Measurements from ENCODE around the gene OR1N2. TPM values are rescaled to one million over a fixed set of nuclear protein-coding genes. Genes with fewer than 3 reads are reported as not detected.

The OR1N2 gene, protein sequence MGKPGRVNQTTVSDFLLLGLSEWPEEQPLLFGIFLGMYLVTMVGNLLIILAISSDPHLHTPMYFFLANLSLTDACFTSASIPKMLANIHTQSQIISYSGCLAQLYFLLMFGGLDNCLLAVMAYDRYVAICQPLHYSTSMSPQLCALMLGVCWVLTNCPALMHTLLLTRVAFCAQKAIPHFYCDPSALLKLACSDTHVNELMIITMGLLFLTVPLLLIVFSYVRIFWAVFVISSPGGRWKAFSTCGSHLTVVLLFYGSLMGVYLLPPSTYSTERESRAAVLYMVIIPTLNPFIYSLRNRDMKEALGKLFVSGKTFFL
- total RNA-seq (not detected), polyA plus RNA-seq (ENCODE audit: insufficient read length in 6 of 6) (not detected)
- long read RNA-seq, donor 1, result 0 reads
- long read RNA-seq, donor 2, result 0 reads
- long read RNA-seq, donor 3, result 0 reads
- long read RNA-seq, donor 4, result 0 reads
- long read RNA-seq, donor 5, result 0 reads
- long read RNA-seq, donor 6, result 0 reads
- long read RNA-seq, donor 7, result 0 reads
- long read RNA-seq, donor 8, result 0 reads
- long read RNA-seq, donor 9, result 0 reads
- long read RNA-seq, donor 10, result 0 reads
- long read RNA-seq, donor 11, result 0 reads
- long read RNA-seq, donor 12, result 0 reads

DNA sequence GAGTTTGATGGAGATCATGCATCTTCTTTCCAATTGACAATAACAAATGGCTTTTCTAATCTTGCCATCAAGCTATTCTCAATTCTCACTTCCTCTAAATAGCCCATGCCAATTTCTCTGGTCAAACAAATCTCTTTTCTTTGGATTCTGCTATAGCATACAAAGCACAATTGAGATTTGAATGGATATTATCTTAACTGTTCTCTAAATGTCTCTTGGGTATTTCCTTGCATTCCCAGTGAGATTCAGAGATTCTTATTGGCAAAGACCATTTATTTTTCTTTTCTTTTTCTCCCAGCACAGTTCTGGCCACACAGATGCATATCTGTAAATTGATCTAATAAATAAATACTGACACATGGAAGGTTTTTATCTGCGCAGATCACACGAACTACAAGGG, at the start of gene OR1N2:
Gene OR1N2 (plus strand): TSS at position 301 of the 400 bp plus-strand sequence. CDS start 100 bp downstream, outside the sequence.
- DNase-seq (no peak), ATAC-seq (no peak)
- no peaks in the 10 kb centered on the region for H3K9me3 ChIP-seq
- H3K4me3 ChIP-seq, result no peak within 1 kb of the TSS
- TF ChIP-seq, protein P1, sequence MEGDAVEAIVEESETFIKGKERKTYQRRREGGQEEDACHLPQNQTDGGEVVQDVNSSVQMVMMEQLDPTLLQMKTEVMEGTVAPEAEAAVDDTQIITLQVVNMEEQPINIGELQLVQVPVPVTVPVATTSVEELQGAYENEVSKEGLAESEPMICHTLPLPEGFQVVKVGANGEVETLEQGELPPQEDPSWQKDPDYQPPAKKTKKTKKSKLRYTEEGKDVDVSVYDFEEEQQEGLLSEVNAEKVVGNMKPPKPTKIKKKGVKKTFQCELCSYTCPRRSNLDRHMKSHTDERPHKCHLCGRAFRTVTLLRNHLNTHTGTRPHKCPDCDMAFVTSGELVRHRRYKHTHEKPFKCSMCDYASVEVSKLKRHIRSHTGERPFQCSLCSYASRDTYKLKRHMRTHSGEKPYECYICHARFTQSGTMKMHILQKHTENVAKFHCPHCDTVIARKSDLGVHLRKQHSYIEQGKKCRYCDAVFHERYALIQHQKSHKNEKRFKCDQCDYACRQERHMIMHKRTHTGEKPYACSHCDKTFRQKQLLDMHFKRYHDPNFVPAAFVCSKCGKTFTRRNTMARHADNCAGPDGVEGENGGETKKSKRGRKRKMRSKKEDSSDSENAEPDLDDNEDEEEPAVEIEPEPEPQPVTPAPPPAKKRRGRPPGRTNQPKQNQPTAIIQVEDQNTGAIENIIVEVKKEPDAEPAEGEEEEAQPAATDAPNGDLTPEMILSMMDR (IDR thresholded peaks at IDR 0.05), result no peak
- H3K27ac ChIP-seq, result no peak within 1 kb of the TSS
- no peaks in the 10 kb centered on the region for H3K27me3 ChIP-seq
- H3K36me3 ChIP-seq, result no peaks in the 10 kb centered on the region
- intact Hi-C loops (cut with DNase I), result no loop called here
- no peaks in the 10 kb centered on the region for H3K4me1 ChIP-seq

DNA sequence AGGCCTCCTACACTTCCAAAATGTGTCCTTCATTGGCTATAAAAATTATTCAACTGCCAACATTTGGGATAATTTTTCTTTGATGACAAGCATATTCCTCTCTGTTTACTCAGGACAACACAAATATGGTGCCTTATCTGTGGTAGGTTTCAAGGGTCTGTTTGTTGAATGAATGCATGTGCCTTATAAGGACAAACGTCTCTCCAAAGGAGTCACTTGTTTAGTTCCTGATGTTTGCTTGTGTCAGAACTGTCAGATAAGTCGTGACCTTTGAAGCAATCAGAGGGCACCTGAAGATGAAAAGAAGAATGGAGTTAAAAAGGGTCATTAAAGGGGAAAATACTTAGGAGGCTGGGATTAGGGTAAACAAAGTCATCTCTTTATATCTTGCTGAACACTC, 45.9 kb upstream of the OR1N2 start:
- no peak overlapping the region for H3K4me3 ChIP-seq
- H3K27me3 ChIP-seq, result no peaks in the 10 kb centered on the region
- no peak for ATAC-seq
- H3K4me1 ChIP-seq, result no peaks in the 10 kb centered on the region
- H3K27ac ChIP-seq, result no peak overlapping the region
- no peaks in the 10 kb centered on the region for H3K36me3 ChIP-seq
- TF ChIP-seq, protein P1 (IDR thresholded peaks at IDR 0.05), result no peak
- intact Hi-C loops (cut with DNase I), result no loop called here
- H3K9me3 ChIP-seq, result no peaks in the 10 kb centered on the region
- DNase-seq, result no peak

DNA sequence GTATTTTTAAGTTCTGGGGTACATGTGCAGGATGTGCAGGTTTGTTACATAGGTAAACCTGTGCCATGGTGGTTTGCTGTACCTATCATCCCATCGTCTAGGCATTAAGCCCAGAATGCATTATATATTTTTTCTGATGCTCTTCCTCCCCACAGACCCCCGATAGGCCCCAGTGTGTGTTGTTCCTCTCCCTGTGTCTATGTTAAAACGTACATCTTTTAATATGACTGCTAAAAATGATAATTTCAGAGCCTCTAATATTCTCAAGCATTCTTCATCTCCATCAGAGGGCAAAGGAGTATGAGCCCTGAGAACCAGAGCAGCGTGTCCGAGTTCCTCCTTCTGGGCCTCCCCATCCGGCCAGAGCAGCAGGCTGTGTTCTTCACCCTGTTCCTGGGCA, 42.4 kb upstream of the OR1N2 start, which contains the start of gene OR1J2:
Gene OR1J2 (plus strand): TSS at position 301 of the 400 bp plus-strand sequence. CDS start 0 bp downstream, at position 301.
- H3K27me3 ChIP-seq, result no peaks in the 10 kb centered on the region
- TF ChIP-seq, protein P1 (IDR thresholded peaks at IDR 0.05), result no peak
- no peaks in the 10 kb centered on the region for H3K9me3 ChIP-seq
- DNase-seq, result no peak
- H3K4me1 ChIP-seq, result no peaks in the 10 kb centered on the region
- no peak within 1 kb of the TSS for H3K4me3 ChIP-seq
- ATAC-seq, result no peak
- no peak within 1 kb of the TSS for H3K27ac ChIP-seq
- intact Hi-C loops (cut with DNase I), result no loop called here
- H3K36me3 ChIP-seq, result no peaks in the 10 kb centered on the region

DNA sequence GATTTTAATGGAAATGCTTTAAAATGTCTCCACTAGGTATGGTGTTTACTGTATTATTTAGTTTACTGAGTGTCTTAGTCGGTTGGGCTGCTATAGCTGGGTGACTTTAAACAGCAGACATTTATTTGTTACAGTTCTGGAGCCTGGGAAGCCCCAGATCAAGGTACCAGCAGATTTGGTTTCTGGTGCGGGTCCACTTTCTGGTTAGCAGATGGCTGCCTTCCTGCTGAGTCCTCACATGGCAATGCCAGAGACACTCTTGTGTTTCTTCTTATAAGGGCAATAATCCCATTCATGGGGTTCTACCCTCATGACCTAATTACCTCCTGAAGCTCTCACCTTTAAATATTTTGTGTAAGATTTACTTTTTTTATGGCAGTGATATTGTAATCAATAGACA, 34.7 kb upstream of the OR1N2 start:
- intact Hi-C loops (cut with DNase I), result no loop called here

DNA sequence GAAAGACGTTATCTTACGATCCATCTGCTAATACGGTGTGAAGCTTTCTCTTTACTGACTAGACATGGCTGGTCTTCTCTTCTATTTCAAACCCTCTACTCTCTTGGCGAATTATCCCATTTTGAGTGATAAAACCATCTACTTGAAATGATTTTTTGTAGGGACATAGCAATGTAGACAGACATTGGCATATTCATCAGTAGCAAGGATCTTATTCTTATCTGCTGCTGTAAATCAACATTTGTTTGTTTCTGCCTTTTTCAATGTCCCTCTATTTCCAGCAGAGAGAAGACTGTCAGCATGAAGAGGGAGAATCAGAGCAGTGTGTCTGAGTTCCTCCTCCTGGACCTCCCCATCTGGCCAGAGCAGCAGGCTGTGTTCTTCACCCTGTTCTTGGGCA, 34.1 kb upstream of the OR1N2 start, which contains the start of gene OR1J4:
Gene OR1J4 (plus strand): TSS at position 301 of the 400 bp plus-strand sequence. CDS start 0 bp downstream, at position 301.
- H3K27ac ChIP-seq, result no peak within 1 kb of the TSS
- intact Hi-C loops (cut with DNase I), result no loop called here
- no peaks in the 10 kb centered on the region for H3K9me3 ChIP-seq
- DNase-seq, result no peak
- no peaks in the 10 kb centered on the region for H3K36me3 ChIP-seq
- no peak within 1 kb of the TSS for H3K4me3 ChIP-seq
- TF ChIP-seq, protein P1 (IDR thresholded peaks at IDR 0.05), result no peak
- H3K27me3 ChIP-seq, result no peaks in the 10 kb centered on the region
- ATAC-seq, result no peak
- no peaks in the 10 kb centered on the region for H3K4me1 ChIP-seq

More for the DNA sequence above, 34.7 kb upstream of the OR1N2 start:
- Histone ChIP-seq H3K4me3 (no peak overlapping the region), H3K9me3 (no peaks in the 10 kb centered on the region), H3K27ac (no peak overlapping the region), H3K4me1 (no peaks in the 10 kb centered on the region), H3K27me3 (no peaks in the 10 kb centered on the region), H3K36me3 (no peaks in the 10 kb centered on the region)
- ATAC-seq (no peak), DNase-seq (no peak)
- TF ChIP-seq, protein P1 (IDR thresholded peaks at IDR 0.05), result no peak
